HepG2 (cell line): ENCODE measurements around the gene EMID1. TPM values are rescaled to one million over a fixed set of nuclear protein-coding genes. Genes with fewer than 3 reads are reported as not detected.

ENCODE experiments used
- FOXM1 ChIP-seq: sonication (generic); formaldehyde crosslinking; IDR thresholded peaks from 2 replicates; pipeline ENCODE4 v1.5.0; 2020; ENCODE audit warnings: missing genetic modification reagents
- GLI4 ChIP-seq: sonication (generic); formaldehyde crosslinking; IDR thresholded peaks from 2 replicates; pipeline ENCODE4 v1.5.1; 2020; ENCODE audit warnings: missing genetic modification reagents, mild to moderate bottlenecking, moderate library complexity, borderline replicate concordance
- MAF1 ChIP-seq: sonication (generic); formaldehyde crosslinking; IDR thresholded peaks from 2 replicates; pipeline ENCODE4 v1.5.0; 2020; ENCODE audit warnings: missing genetic modification reagents, borderline replicate concordance
- PRMT3 ChIP-seq: sonication (generic); formaldehyde crosslinking; IDR thresholded peaks from 2 replicates; pipeline ENCODE4 v1.8.1; 2022; ENCODE audit warnings: low read depth, mild to moderate bottlenecking, moderate library complexity, missing genetic modification reagents, borderline replicate concordance
- RARA ChIP-seq: IDR thresholded peaks from 2 replicates; pipeline ENCODE4 v1.6.1; 2016; ENCODE audit warnings: missing genetic modification reagents, missing compliant biosample characterization
- SMAD1 ChIP-seq: sonication (generic); formaldehyde crosslinking; IDR thresholded peaks from 2 replicates; pipeline ENCODE4 v1.4.0; 2020; ENCODE audit warnings: missing genetic modification reagents, low read depth, mild to moderate bottlenecking, borderline replicate concordance
- SMAD3 ChIP-seq: sonication (generic); formaldehyde crosslinking; IDR thresholded peaks from 2 replicates; pipeline ENCODE4 v1.4.0; 2020; ENCODE audit warnings: missing genetic modification reagents
- SOX6 ChIP-seq, 2 experiments: fragments of 450-650 bp in 1 of 2; sonication (generic) in 1 of 2; formaldehyde crosslinking in 1 of 2; IDR thresholded peaks; 2 replicates each; pipeline versions ENCODE4 v1.4.0 to v1.6.1; 2017 to 2020; ENCODE audit warnings: antibody characterized with exemption in 1 of 2, mild to moderate bottlenecking in 1 of 2, missing genetic modification reagents in 1 of 2
- SP5 ChIP-seq: IDR thresholded peaks from 2 replicates; pipeline ENCODE4 v1.6.1; 2016; ENCODE audit warnings: low read depth, borderline replicate concordance
- SSRP1 ChIP-seq: IDR thresholded peaks from 2 replicates; pipeline ENCODE4 v1.6.1; 2016; ENCODE audit warnings: control low read depth
- ZHX1 ChIP-seq: sonication (generic); formaldehyde crosslinking; IDR thresholded peaks from 2 replicates; pipeline ENCODE4 v1.8.1; 2022; ENCODE audit warnings: low read depth, mild to moderate bottlenecking, missing genetic modification reagents
- ZNF17 ChIP-seq: sonication (generic); formaldehyde crosslinking; IDR thresholded peaks from 2 replicates; pipeline ENCODE4 v1.5.0; 2020; ENCODE audit warnings: mild to moderate bottlenecking, missing genetic modification reagents
- ZNF260 ChIP-seq: sonication (generic); formaldehyde crosslinking; IDR thresholded peaks from 2 replicates; pipeline ENCODE4 v1.4.0; 2020; ENCODE audit warnings: missing genetic modification reagents, low read depth, mild to moderate bottlenecking, borderline replicate concordance
- ZNF484 ChIP-seq: sonication (generic); formaldehyde crosslinking; IDR thresholded peaks from 2 replicates; pipeline ENCODE4 v1.5.1; 2020; ENCODE audit warnings: mild to moderate bottlenecking, low read depth, missing genetic modification reagents, borderline replicate concordance
- ZSCAN20 ChIP-seq: sonication (generic); formaldehyde crosslinking; IDR thresholded peaks from 2 replicates; pipeline ENCODE4 v1.4.0; 2020; ENCODE audit warnings: missing genetic modification reagents, mild to moderate bottlenecking, borderline replicate concordance
- polyA plus RNA-seq, 8 experiments: library from polyadenylated mRNA; depleted of rRNA in 3 of 8; stranded (reverse) in 7 of 8; unstranded in 1 of 8; fragments of >200 nt; fragmentation: Illumina TruSeq in 4 of 8; extraction: Trizol in 4 of 8; gene quantifications; 2 replicates each; pipeline versions ENCODE4 v1.2.1 to v1.2.3, GENCODE V29; 2011 to 2016; ENCODE audit warnings: low read depth in 4 of 8, missing spikeins in 1 of 8, mixed read lengths in 1 of 8; ENCODE audit not compliant: insufficient read depth in 1 of 8
- total RNA-seq, 5 experiments: library from RNA; depleted of rRNA; stranded (reverse); fragments of >200 nt; fragmentation: Illumina TruSeq; extraction: Trizol; gene quantifications; 2 replicates each; pipeline ENCODE4 v1.2.3, GENCODE V29; 2016; ENCODE audit warnings: low read depth in 1 of 5
- TF ChIP-seq, protein P1 (sequence below): sonication (generic); formaldehyde crosslinking; IDR thresholded peaks from 2 replicates; pipeline ENCODE4 v1.9.0; 2022; ENCODE audit warnings: missing genetic modification reagents, mild to moderate bottlenecking, borderline replicate concordance
- TF ChIP-seq, protein P2 (sequence below): sonication (generic); formaldehyde crosslinking; IDR thresholded peaks from 2 replicates; pipeline ENCODE4 v1.4.0; 2020; ENCODE audit warnings: missing genetic modification reagents, borderline replicate concordance
- TF ChIP-seq, protein P3 (sequence below): sonication (generic); formaldehyde crosslinking; IDR thresholded peaks from 2 replicates; pipeline ENCODE4 v1.5.1; 2020; ENCODE audit warnings: missing genetic modification reagents, mild to moderate bottlenecking, borderline replicate concordance

EMID1 gene
- total and polyA plus RNA-seq, 2 of the 13 experiments (the other 11 are each of a cell fraction or from before 2014, with no cell fraction given) = 0.45 to 0.82 TPM

DNA sequence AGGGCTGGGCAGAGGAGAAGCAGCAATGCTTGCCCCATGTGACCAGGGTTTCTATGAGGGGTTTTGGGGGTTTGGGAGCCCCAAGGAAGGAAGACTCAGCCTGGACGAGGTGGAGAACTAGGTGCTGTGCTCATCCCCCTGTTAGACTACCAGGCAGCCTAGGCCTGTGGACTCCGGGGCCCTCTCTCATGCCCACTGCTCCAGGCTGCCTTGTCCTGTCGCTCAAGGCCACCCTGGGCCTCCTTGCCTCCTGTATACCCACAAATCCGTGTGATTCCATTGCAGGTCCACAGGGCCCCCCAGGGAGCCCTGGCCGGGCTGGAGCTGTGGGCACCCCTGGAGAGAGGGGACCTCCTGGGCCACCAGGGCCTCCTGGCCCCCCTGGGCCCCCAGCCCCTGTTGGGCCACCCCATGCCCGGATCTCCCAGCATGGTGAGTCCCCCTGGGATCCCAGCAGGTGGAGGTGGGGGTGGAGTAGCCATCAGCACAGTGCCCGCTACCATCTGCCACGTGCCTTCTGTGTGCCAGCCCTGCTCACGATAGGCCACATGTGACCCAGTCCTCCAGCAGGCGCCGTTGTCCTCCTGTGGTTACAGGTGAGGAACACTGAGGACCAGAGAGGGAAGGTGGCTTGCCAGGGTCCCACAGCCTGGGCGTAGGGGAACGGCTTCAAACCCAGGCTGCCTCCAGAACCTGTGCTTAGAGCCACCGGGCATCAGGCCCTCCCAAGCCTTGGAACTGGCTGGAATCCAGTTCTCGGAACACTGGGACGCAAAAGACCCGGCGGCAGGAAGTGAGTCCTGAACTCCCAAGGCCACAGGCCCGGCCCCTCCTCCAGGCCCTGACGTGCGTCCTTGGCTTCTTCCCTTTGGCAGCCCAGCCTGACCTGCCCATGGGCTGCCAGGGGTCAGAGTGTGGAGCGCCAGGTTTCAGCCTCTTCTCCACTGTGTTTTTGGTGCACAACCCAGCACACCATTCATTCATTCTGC is 26.6 kb downstream of the EMID1 start (continued):
- no peak for TF ChIP-seq ZNF484 (CRISPR knock-in tag)
- peak; percentile 64 for TF ChIP-seq SP5 (CRISPR knock-in tag)
- TF ChIP-seq SSRP1 (CRISPR knock-in tag) = no peak
- TF ChIP-seq, protein P1, sequence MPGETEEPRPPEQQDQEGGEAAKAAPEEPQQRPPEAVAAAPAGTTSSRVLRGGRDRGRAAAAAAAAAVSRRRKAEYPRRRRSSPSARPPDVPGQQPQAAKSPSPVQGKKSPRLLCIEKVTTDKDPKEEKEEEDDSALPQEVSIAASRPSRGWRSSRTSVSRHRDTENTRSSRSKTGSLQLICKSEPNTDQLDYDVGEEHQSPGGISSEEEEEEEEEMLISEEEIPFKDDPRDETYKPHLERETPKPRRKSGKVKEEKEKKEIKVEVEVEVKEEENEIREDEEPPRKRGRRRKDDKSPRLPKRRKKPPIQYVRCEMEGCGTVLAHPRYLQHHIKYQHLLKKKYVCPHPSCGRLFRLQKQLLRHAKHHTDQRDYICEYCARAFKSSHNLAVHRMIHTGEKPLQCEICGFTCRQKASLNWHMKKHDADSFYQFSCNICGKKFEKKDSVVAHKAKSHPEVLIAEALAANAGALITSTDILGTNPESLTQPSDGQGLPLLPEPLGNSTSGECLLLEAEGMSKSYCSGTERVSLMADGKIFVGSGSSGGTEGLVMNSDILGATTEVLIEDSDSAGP (CRISPR knock-in tag) = no peak; the same call in 1 of the 2 replicates
- TF ChIP-seq SMAD3 = no peak
- TF ChIP-seq SMAD1 (CRISPR knock-in tag) = no peak
- TF ChIP-seq PRMT3 (CRISPR knock-in tag) = no peak
- TF ChIP-seq RARA (CRISPR knock-in tag) = peak; percentile 45; the same call in 1 of the 2 replicates
- peak; percentile 45; the same call in 1 of the 2 replicates for TF ChIP-seq GLI4 (CRISPR knock-in tag)
- TF ChIP-seq ZSCAN20 (CRISPR knock-in tag) = peak; percentile 73; the same call in 1 of the 2 replicates
- no peak for TF ChIP-seq MAF1 (CRISPR knock-in tag)
- no peak for TF ChIP-seq ZNF17 (CRISPR knock-in tag)
- no peak for TF ChIP-seq ZNF260 (CRISPR knock-in tag)
- TF ChIP-seq SOX6 (IDR thresholded peaks at IDR 0.05) = no peak
- 0 out of 2 replicates have a peak, but pooled peaks have one; percentile 23 for TF ChIP-seq SOX6 (CRISPR knock-in tag; IDR thresholded peaks at IDR 0.05)
- no peak for TF ChIP-seq ZHX1 (CRISPR knock-in tag)
- TF ChIP-seq FOXM1 = no peak
- TF ChIP-seq, protein P2, sequence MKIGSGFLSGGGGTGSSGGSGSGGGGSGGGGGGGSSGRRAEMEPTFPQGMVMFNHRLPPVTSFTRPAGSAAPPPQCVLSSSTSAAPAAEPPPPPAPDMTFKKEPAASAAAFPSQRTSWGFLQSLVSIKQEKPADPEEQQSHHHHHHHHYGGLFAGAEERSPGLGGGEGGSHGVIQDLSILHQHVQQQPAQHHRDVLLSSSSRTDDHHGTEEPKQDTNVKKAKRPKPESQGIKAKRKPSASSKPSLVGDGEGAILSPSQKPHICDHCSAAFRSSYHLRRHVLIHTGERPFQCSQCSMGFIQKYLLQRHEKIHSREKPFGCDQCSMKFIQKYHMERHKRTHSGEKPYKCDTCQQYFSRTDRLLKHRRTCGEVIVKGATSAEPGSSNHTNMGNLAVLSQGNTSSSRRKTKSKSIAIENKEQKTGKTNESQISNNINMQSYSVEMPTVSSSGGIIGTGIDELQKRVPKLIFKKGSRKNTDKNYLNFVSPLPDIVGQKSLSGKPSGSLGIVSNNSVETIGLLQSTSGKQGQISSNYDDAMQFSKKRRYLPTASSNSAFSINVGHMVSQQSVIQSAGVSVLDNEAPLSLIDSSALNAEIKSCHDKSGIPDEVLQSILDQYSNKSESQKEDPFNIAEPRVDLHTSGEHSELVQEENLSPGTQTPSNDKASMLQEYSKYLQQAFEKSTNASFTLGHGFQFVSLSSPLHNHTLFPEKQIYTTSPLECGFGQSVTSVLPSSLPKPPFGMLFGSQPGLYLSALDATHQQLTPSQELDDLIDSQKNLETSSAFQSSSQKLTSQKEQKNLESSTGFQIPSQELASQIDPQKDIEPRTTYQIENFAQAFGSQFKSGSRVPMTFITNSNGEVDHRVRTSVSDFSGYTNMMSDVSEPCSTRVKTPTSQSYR (CRISPR knock-in tag) = peak; percentile 50; the same call in 1 of the 2 replicates
- TF ChIP-seq, protein P3, sequence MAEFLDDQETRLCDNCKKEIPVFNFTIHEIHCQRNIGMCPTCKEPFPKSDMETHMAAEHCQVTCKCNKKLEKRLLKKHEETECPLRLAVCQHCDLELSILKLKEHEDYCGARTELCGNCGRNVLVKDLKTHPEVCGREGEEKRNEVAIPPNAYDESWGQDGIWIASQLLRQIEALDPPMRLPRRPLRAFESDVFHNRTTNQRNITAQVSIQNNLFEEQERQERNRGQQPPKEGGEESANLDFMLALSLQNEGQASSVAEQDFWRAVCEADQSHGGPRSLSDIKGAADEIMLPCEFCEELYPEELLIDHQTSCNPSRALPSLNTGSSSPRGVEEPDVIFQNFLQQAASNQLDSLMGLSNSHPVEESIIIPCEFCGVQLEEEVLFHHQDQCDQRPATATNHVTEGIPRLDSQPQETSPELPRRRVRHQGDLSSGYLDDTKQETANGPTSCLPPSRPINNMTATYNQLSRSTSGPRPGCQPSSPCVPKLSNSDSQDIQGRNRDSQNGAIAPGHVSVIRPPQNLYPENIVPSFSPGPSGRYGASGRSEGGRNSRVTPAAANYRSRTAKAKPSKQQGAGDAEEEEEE (CRISPR knock-in tag) = no peak
